DND-41 (cell line): ENCODE results near the gene RNF144B.

ENCODE experiments used
- EZH2 ChIP-seq: IDR thresholded peaks from 3 replicates; pipeline ENCODE4 v1.6.1; 2012; ENCODE audit warnings: borderline replicate concordance, low read depth, mild to moderate bottlenecking, moderate library complexity, low read length, inconsistent platforms; ENCODE audit not compliant: severe bottlenecking
- TF ChIP-seq, protein P1 (sequence below): IDR thresholded peaks from 2 replicates; pipeline ENCODE4 v1.5.1; 2012; ENCODE audit warnings: borderline replicate concordance, low read length, moderate library complexity, mild to moderate bottlenecking; ENCODE audit not compliant: poor library complexity, severe bottlenecking; ENCODE audit errors: extremely low read depth

DNA sequence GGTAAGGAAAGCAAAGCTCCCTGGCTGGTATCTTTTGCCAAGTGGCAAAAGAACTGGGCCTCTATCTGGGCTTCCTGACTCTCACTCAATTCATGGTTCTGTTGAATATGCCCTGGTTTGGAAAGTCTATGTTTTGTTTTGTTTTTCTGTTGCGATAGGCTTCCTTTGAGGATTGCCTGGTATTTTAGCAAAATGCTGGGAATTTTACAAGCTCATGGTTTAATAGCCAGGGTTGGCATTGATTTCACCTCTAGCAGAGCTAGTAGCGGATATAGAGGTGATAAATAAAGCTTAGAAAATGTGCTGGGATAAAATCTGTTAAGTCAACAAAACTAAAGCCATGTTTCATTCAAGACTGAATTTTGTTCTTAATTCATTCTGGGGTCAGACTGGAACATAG is 109.9 kb downstream of the RNF144B start:
- TF ChIP-seq EZH2, result no peak
- TF ChIP-seq, protein P1, sequence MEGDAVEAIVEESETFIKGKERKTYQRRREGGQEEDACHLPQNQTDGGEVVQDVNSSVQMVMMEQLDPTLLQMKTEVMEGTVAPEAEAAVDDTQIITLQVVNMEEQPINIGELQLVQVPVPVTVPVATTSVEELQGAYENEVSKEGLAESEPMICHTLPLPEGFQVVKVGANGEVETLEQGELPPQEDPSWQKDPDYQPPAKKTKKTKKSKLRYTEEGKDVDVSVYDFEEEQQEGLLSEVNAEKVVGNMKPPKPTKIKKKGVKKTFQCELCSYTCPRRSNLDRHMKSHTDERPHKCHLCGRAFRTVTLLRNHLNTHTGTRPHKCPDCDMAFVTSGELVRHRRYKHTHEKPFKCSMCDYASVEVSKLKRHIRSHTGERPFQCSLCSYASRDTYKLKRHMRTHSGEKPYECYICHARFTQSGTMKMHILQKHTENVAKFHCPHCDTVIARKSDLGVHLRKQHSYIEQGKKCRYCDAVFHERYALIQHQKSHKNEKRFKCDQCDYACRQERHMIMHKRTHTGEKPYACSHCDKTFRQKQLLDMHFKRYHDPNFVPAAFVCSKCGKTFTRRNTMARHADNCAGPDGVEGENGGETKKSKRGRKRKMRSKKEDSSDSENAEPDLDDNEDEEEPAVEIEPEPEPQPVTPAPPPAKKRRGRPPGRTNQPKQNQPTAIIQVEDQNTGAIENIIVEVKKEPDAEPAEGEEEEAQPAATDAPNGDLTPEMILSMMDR, result no peak
